NCI-H1930 (cell line): Measurements from ENCODE around the gene PSAPL1.

Source experiments
- DNase-seq, 2 experiments: peaks; one replicate each; lab custom pipeline; 2025; lab: John Stamatoyannopoulos, UW

The PSAPL1 gene

DNA sequence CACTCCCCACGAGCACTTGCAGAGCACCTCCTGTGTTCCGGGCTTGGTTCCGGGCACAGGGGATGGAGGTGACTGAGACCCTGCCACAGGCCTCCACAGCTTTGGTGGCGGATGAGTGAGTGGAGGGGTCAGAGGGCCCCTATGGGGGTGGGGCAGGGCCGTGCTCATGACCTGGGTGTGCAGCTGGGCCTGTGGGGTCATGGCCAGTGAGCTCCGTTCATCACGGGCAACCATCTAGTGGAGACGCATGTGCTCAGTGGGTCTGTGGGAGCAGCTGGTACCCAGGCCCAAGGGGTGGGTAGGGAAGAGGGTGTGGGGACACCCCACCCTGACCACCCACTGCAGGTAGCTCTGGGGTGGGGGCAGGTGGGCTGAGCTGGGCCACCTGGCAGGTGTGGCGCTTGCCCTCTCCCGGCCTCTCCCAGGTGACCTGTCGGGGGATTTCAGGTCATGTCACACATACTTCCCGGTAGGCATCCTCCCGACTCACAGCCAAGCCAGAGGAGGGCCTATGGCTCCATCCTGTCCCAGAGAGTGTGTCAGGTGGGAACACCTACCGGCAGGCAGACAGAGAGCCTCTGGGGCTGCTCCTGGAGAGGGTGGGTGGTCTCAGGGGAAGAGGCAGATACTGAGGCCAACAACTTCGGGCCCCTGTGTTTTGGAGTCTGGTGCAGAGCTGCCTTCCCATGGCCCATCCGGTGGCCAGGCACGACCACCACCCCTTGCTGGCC, 3.6 kb downstream of the PSAPL1 start:
- DNase-seq = no peak

DNA sequence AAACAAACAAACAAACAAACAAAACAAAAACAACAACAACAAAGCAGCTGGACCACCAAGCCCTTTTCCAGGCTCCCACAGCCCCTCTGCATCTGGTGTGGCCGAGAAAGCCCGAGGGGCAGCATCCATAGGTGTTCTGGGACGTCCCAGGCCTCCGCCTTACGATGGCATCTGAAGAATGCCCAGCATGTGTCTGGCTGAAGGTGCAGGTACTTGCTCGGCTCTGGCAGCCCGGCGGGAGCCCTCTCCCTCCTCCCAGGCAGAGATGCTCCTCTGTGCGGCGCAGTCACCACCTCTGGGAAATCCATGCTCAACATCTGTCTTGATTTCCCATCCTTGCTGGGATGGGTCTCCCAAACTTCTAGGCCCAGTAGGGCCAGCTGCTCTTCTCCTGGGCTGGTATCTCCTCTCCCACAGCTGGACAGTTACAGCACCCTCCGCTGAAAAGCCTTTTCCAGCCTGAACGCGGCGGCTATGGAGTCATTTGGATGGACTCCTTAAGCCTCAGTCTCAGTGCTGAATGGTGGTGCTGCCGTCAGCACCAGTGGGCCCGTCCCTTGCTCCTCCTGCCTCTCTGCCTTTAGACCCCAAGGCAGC, 4.3 kb downstream of the PSAPL1 start:
- DNase-seq = no peak

DNA sequence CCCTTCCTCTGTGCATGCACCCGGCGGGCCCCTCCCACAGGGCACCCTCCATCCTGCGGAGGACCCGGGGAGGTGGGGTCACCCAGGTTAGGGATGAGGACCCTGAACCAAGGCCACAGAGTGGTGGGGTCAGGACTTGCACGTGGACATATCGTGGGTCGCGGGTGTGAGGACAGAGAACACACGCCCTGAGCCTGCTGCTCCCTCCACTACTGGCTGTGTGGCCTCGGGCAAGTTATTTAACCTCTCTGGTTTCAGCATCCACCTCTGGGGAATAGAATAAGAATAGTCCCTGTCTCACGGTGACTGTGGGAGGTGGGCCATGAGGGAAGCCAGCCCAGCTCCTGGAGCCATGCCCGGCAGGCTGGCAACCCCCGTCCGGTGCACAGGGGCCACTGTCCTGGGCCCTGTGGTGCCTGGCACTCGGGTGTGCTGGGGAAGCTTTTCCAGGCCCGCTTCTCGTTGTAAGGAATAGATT, 5.1 kb downstream of the PSAPL1 start:
- DNase-seq = no peak

DNA sequence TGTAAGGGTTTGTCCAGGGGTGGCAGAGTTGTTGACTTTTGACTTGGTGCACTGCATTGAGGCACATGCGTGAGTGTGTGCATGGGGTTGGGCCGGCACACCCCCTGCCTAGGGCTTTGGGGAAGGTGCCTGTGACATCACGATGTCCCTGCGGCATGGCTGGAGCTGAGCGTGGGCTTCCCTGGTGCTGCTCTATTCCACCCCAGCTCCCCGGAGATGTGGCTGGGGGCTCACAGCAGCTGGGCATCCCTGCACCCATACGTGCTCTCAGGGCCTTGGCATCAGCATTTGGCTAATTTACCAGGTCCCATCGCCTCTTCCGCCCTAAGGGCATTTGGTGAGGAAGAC, 5.7 kb downstream of the PSAPL1 start:
- DNase-seq = no peak

DNA sequence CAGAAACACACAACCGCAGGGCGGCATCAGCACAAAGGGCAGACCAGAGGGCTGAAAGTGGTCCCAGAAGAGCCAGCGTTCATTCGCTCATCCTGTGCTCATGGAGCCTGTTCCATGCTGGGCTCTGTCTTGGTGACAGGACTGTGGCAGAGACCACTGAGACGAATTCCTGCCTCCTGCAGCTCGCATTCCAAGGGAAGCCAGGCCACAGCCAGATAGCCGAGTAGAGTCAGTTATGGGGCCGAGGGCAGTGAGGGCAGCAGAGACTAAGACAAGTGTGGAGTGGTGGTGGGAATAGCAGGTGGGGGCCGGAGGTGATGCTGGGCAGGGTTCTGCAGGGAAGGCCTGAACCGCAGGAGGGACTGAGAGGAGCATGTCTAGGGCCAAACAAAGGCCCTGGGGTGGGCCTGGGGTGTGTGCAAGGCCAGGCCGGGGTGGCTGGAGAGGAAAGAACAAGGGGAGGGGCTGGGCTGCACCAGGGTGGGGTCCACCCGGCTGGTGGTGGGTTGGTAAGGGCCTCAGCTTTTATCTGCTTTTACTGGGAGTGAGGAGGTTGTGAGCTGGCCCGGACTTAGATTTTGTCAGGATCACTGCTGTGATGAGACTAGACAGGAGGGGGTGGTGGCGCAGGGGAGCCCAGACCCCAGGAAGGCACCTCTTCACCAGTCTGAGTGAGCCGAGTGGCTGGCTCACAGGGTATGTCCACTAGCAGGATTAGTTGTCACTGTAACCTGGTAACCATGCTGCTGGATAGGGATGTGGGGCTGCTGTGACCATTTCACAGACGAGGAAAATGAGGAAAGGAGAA, 6.3 kb downstream of the PSAPL1 start:
- DNase-seq = no peak

DNA sequence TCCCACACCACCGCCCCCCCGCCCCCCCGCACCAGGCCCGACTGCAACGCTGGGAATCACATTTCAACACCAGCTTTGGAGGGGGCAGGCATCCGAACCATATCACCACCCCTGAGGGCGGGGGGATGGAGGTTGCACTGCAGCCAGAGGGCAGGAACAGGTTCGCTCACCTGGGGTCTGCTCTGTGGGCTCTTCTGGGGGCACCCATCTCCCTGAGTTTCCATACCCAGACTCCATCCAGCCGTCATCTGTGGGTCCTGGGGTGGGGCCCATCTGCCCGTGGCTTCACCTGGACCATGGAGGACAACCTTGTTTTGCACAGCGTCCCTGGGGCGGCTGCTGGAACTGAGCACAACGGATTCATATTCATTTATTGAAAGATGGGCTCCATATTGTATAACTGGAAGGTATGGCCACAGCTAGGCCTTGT, 6.9 kb downstream of the PSAPL1 start:
- DNase-seq = no peak

DNA sequence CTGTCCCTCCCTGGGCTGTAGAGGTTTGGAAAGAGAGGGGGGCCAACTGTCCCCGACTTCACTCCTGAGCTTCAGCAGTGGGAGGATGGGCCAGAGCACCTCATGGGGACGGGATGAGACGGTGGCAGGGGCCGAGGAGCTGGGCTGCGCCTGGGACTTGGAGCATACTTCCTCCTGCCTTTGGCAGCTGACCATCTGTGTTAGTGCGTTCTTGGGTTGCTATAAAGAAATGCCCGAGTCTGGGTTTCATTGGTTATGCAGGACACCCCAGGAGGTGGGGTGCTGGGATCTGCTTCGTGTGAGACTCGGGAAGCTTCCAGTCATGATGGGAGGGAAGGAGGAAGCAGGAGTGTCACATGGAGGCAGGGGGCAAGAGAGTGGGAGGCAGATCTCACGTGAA, 7.4 kb downstream of the PSAPL1 start:
- no peak for DNase-seq

DNA sequence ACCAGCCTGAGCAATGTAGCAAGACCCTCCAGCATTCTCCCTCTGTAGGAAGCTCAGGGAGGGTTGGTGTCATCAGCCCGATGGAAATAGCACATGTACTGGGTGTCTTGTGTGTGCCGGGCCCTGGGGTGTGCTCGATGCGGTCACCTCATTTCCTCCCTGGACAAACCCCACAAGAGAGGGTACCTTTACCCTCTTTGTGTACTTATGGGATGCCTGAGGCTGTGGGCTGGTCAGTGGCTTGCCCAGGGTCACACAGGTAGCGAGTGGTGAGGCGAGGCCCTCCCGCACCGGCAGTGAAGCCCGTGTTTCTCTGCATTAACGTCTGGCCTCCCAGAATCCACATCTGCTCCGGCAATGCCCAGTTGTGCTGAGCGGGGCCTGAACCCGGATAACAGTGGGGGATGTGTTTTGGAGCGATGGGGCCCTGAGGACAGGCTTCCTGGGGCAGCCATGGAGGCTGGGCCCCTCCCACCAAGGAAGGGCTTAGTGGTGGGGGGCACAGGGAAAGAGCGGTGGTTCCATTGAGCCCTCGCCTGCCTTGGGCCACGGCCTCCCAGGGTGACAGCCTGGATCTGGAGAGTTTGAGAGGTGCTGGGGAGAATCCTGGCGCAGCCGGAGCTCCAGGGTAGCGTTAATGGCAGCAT, 8.1 kb downstream of the PSAPL1 start:
- DNase-seq = no peak

DNA sequence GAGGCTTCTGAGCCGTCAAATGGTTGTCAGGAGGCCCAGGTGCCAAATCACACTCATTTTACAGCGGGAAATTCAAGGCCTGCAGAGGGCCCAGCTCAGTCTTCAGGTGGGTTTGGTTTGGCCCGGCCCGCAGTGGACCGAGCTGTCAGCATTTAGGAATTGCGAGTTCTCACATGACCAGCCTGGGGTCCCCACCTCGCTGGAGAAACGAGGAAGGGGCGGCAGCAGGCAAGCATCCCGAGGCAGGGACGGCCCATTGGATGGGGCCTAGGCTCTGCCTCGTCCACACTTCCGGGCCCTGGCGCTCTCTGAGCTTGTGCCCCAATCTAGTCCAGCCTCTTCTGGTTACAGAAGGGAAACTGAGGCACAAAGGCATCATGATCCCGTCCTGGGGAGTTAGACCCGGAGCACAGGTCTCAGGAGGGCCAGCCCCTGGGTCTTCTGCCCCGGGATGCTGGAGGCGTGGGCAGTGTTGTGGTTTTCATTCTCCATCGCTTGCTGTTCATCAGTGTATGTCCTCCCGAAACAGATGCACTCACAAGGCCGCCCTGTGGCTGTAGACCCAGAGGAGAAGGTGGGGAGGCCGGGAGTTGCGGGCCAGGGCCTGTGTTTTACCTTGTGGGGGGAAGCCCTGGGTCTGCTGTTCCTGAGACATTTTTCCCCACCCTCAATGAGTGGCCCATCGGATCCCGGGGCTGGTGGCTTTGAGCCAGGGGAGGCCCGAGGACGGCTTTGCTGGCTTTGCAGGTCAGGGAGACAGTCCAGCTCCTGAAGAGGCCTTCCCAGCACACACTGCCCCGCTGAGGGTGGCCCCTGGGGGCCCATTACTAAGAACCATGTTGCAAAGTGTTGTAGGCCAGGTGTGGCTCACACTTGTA, 8.9 kb downstream of the PSAPL1 start:
- no peak for DNase-seq

DNA sequence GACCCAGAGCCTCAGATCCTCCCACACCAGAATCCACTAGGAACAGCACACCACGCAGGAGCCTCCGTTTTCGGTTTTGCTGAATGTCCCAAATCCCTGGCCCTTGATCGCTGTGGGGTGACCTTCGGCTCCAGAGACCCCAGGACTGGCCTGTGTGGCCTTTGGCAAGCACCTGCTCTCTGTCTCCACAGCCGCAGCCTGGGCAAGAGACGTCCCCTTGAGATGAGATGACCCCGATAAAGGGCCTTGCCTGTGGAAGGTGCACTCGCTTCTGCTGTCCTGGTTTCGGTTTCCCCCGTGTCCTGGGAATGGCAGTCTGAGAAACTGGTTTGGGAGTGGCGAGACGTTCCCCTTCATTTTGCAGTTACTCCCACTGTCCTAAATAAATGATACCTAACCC, 9.6 kb downstream of the PSAPL1 start:
- DNase-seq = no peak

DNA sequence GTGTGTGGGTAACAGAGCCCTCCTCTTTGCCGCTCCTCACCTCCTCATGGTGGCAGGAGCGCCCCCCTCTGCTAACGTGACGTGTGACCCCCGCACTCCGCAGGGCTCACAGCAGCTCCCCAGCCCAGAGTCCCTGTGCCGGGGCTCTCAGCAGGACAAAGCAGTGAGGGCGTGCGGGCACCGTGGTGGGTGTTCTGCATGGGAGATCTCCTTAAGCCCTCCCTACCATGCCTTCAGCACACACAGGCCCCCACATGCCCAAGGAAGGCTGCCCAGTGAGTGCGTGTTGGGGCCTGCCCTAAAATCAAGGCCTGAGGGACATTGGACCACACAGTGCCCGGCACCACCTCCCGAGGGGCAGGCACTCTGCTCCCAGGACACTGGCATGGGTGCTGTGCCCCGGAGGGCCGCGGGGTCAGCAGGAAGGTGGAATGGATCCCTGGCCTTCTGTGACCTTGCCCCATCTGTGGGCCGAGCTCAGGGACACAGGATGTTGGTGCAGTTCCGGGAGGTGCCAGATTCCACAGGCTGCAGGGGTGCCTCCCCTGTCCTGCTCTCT, 10.1 kb downstream of the PSAPL1 start:
- DNase-seq = no peak

DNA sequence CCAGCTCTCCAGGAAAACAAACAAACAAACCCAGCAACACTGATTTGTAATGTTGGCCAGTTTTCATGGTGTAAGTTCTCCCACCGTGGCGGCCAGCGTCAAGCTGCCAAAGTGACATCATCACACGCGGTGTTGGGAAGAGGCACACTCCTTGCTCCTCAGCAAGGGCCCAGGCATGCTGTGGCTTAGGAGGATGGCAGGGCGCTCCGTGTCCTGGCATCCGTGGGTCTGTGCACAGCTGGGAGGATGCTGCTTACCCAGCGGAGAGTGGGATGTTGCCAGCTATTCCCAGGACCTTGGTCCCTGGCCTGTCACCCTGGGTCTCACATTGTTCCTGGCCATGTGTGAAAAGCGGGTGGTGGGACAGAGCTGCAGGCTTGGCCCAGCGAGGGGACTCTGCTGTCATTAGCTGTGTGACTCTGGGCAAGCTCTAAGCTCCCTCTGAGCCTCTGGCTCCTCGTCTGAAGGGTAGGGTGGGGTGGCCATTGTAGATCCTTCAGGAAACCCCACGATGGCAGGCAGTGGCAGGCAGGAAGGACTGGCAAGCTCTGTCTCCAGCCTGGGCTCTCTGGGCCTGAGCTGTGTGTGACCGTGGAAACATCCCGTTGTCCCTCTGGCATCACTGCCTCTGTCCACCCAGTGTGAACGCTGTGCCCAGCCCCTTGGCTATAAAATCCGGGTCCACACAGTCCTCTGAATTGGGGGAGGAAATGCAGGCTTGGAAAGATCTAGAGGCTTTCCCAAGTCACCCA, 10.8 kb downstream of the PSAPL1 start:
- DNase-seq = no peak

DNA sequence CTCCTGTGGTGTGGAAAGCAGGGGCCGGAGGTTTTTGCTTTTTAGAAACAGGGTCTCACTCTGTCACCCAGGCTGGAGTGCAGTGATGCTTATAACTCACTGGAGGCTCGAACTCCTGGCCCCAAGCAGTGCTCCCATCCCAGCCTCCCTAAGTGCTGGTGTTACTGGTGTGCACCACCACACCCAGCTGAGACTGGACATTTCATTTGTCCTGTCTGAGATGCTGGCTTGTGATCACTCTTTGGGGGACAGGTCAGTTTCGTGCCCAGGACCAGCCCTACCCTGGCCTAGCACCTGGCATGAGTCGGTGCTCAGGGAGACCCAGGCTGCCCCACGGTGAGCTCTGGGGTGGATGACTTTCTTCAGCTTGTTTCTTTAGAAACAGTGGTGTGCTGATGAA, 11.3 kb downstream of the PSAPL1 start:
- DNase-seq = no peak

DNA sequence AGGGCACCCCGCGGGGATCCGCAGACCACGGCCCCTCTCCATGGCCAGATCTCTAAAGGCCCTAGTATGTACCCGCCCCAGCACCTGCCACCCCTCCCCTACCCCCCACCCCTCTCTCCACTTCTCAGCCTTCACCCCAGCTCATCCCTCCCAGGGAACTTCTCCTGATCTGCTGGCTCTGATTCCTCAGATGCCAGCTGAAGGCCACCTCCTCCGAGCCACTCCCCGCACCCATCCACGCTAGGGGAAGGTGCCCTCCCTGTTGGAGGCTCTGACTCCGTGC, 11.9 kb downstream of the PSAPL1 start:
- no peak for DNase-seq

DNA sequence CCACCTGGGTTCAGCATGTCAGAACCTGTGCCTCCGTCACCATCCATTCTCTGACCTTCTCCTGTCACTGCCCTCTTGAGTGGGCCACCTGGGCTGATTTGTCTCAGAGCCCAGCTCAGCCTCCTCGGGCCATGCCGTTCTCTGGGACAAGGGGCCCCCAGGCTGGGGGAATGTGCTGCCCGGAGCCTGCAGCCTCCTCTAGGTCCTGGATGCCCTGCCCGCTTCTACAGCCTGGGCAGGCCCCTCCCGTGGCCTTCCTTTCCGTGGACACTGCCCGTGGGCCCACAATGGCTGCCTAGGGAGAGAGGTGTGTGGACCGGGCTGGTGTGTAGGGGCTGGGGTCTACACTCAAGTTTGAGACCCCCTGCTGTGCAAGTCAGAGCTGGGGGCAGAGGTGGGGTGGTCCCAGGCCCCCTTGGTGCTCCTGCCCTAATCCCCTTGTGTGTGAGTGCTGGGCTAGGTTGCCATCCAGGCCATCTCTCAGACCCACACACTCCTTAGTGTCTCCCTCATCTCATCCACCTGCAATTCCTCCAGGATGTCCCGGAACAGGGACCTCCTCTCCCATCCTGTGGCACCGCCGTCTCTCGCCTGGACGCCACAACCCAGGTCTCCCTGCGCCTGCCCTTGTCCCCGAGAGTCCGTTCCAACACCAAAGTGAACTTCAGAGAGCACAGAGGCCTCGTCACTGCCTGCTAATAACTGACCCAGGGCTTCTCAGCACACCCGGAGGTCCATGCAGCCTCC, 12.4 kb downstream of the PSAPL1 start:
- DNase-seq = no peak

DNA sequence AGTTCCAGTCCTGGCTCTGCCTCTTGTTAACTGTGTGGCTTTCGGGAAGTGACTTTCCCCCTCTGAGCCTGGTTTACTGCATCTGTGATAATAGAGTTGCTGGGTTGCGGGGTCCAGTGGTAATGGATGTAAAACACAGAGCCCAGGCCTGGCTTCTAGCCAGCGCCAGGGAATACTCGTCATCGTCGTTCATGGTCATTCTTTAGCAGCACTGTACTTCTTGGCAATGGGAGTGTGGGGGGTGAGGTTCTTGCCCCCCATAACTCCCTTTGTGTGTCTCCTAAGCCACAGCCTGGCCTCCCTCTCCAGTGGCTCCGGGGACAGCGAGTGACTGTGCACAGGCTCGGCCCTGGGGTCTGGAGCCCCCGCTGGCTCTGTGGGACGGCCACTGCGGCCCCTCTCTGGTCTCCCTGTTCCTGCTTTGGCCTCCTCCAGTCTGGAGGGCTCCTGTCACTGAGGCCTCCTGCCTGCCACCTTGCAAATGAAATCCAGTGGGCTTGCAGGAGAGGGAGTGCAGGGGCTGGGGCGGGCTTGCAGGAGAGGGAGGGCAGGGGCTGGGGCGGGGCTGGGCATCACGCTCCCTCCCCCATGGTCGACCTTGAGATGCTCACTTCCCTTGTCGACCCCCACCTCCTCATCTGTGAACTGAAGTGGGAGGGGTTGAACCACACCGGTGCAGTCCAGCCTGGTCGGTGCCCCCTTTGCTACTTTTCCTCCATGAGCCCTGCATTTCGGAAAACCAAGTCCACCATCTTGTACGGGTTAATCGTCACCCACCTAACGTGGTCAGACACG, 13.2 kb downstream of the PSAPL1 start:
- no peak for DNase-seq

DNA sequence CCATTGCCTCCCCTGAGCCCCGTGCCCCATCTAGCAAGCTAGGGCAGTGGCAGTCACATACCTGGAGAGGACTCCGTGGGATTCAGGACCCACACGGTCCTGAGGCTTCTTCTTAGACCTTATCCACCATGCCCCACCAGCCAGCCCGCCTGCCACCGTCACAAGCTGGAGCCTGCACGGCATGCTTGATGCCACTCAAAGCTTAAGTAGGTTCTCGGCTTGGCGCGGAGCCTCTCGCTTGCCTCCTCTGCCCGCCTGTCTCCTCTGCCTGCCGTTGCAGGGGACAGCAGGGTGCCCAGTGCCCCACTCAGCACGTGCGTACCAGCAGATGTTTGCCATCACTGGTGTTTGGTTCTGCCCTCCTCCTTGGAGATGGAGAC, 14.1 kb downstream of the PSAPL1 start:
- no peak for DNase-seq

DNA sequence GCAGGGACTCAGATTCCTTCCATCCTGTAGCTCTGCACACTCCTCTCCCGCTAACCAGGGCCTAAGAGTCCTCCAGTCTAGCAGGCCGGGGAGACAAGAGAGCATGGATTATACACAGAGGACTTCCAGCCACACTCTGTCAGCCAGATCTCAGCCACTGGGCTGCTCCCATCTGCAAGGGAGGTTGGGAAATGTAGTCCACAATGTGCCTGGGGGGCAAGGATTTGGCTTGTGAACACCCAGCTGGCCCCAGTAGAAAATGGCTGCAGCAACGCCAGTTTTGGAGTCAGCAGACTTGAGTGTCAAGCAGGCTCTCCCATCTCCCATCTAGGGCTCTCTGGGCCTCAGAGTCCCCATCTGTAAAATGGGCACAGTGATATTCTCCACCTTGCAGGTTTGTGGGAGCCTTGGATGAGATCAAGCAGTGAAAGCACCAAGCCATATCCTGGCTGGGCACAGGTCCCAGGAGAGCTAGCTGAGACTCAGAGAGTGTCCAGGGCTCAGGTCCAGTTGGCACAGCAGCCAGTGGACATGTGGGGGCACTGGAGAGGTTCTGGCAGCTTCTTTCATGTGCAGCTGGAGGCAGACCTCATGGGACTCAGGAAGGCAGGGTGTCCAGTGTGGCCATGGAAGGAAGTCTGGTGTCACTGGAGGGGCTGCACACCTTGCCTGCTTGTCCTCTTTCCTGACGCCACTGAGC, 14.6 kb downstream of the PSAPL1 start:
- DNase-seq = no peak
